Ishikawa (cell line): ENCODE results near the gene ALPP.

Experiments
- NFIC ChIP-seq: IDR thresholded peaks from 2 replicates; pipeline ENCODE4 v1.6.1; 2012
- RAD21 ChIP-seq: IDR thresholded peaks from 2 replicates; pipeline ENCODE4 v1.6.1; 2012; ENCODE audit warnings: low read depth
- TAF1 ChIP-seq: IDR thresholded peaks from 2 replicates; pipeline ENCODE4 v1.6.1; 2012; ENCODE audit warnings: low read depth, mild to moderate bottlenecking

GRCh38 chr2:232376713-232377112 lies 1.8 kb upstream of the ALPP start:
- TF ChIP-seq RAD21 (no peak), TAF1 (no peak), NFIC (no peak)
